Panc1 (cell line): ENCODE results near the gene KRTAP1-3.

Experiments
- POLR2AphosphoS5 ChIP-seq: IDR thresholded peaks from 2 replicates; pipeline ENCODE4 v1.6.1; 2012; ENCODE audit warnings: mild to moderate bottlenecking, low read depth, low read length, moderate library complexity
- SIN3A ChIP-seq: IDR thresholded peaks from 2 replicates; pipeline ENCODE4 v1.6.1; 2012; ENCODE audit warnings: low read depth, mild to moderate bottlenecking, low read length, moderate library complexity, borderline replicate concordance; ENCODE audit not compliant: insufficient read depth
- TCF7L2 ChIP-seq: IDR thresholded peaks from 2 replicates; pipeline ENCODE4 v1.6.1; 2011; ENCODE audit warnings: mild to moderate bottlenecking, low read depth, low read length, inconsistent platforms
- TF ChIP-seq, protein P1 (sequence below): fragments of 450-650 bp; IDR thresholded peaks from 2 replicates; pipeline ENCODE4 v1.5.1; 2017; ENCODE audit warnings: mild to moderate bottlenecking
- TF ChIP-seq, protein P2 (sequence below), 2 experiments: IDR thresholded peaks; 2 replicates each; pipeline ENCODE4 v1.6.1; 2011 to 2012; ENCODE audit warnings: low read depth in 2 of 2, control low read depth in 1 of 2, low read length in 1 of 2, mild to moderate bottlenecking in 1 of 2, moderate library complexity in 1 of 2; ENCODE audit not compliant: insufficient read depth in 1 of 2

GRCh38 chr17:41061964-41062363 lies 27.3 kb upstream of the KRTAP1-3 start:
- TF ChIP-seq, protein P1, sequence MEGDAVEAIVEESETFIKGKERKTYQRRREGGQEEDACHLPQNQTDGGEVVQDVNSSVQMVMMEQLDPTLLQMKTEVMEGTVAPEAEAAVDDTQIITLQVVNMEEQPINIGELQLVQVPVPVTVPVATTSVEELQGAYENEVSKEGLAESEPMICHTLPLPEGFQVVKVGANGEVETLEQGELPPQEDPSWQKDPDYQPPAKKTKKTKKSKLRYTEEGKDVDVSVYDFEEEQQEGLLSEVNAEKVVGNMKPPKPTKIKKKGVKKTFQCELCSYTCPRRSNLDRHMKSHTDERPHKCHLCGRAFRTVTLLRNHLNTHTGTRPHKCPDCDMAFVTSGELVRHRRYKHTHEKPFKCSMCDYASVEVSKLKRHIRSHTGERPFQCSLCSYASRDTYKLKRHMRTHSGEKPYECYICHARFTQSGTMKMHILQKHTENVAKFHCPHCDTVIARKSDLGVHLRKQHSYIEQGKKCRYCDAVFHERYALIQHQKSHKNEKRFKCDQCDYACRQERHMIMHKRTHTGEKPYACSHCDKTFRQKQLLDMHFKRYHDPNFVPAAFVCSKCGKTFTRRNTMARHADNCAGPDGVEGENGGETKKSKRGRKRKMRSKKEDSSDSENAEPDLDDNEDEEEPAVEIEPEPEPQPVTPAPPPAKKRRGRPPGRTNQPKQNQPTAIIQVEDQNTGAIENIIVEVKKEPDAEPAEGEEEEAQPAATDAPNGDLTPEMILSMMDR, result no peak
- TF ChIP-seq TCF7L2 (no peak), POLR2AphosphoS5 (no peak), SIN3A (no peak)
- TF ChIP-seq, protein P2, sequence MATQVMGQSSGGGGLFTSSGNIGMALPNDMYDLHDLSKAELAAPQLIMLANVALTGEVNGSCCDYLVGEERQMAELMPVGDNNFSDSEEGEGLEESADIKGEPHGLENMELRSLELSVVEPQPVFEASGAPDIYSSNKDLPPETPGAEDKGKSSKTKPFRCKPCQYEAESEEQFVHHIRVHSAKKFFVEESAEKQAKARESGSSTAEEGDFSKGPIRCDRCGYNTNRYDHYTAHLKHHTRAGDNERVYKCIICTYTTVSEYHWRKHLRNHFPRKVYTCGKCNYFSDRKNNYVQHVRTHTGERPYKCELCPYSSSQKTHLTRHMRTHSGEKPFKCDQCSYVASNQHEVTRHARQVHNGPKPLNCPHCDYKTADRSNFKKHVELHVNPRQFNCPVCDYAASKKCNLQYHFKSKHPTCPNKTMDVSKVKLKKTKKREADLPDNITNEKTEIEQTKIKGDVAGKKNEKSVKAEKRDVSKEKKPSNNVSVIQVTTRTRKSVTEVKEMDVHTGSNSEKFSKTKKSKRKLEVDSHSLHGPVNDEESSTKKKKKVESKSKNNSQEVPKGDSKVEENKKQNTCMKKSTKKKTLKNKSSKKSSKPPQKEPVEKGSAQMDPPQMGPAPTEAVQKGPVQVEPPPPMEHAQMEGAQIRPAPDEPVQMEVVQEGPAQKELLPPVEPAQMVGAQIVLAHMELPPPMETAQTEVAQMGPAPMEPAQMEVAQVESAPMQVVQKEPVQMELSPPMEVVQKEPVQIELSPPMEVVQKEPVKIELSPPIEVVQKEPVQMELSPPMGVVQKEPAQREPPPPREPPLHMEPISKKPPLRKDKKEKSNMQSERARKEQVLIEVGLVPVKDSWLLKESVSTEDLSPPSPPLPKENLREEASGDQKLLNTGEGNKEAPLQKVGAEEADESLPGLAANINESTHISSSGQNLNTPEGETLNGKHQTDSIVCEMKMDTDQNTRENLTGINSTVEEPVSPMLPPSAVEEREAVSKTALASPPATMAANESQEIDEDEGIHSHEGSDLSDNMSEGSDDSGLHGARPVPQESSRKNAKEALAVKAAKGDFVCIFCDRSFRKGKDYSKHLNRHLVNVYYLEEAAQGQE (IDR thresholded peaks at IDR 0.05; ENCODE audit: insufficient read depth in 1 of 2, low read depth in 2 of 2, low read length in 1 of 2), result no peak
